K562 (cell line): ENCODE measurements around the gene SPNS2. TPM values are rescaled to one million over a fixed set of nuclear protein-coding genes. Genes with fewer than 3 reads are reported as not detected.

Experiments used
- ATAC-seq: fragments of 200-7000 bp; cut with Tn5 transposase; 3 replicates; pipeline ENCODE4 v1.9.1; 2020; ENCODE audit warnings: moderate library complexity
- BruUV-seq: library from RNA; stranded (reverse); fragments of 400-500 nt; replicated peaks from 2 replicates; lab custom pipeline; 2021; lab: Mats Ljungman, UMichigan
- CTCF ChIA-PET: fragments of 300-600 bp; formaldehyde crosslinking; extraction: SDS; loops from one replicate; lab custom pipeline; 2021; ENCODE audit warnings: low intra/inter-chr PET ratio; lab: Yijun Ruan, JAX
- POLR2A ChIA-PET: fragments of 300-600, 350-650 bp; sonication (Branson Sonifier 250); formaldehyde crosslinking; extraction: SDS; loops from one replicate; lab custom pipeline; 2021; ENCODE audit warnings: antibody characterized with exemption, inconsistent platforms; lab: Yijun Ruan, JAX
- DNase-seq, 4 experiments: peaks; one replicate each; pipeline versions ENCODE4 v3.0.0 to v3.0.0-alpha.2; 2011 to 2018; ENCODE audit warnings: low spot score in 3 of 4, mixed read lengths in 3 of 4; ENCODE audit errors: extremely low read depth in 1 of 4
- FAIRE-seq: peaks from 2 replicates; lab custom pipeline; 2011; peaks lifted over from hg19 to GRCh38; lab: Jason Lieb, UNC
- H2AFZ ChIP-seq: 2 replicates; pipeline ENCODE4 v1.6.0; 2011; ENCODE audit warnings: low read depth, low read length, control low read depth, inconsistent platforms
- H3K27ac ChIP-seq: fragments of 200-600 bp; 3 replicates; pipeline ENCODE4 v1.8.0; 2011; ENCODE audit warnings: low read depth, mild to moderate bottlenecking, control low read depth, inconsistent platforms, low read length, moderate library complexity, mixed read lengths; ENCODE audit errors: extremely low read depth
- H3K27me3 ChIP-seq, 2 experiments: fragments of 300-600 bp in 1 of 2; 2 replicates in 1 of 2; 3 replicates in 1 of 2; pipeline versions ENCODE4 v1.6.0 to v1.8.0; 2011; ENCODE audit warnings: inconsistent platforms in 2 of 2, low read length in 2 of 2, mild to moderate bottlenecking in 1 of 2, mixed read lengths in 1 of 2, moderate library complexity in 1 of 2; ENCODE audit not compliant: control insufficient read depth in 2 of 2, insufficient read depth in 2 of 2
- H3K36me3 ChIP-seq: fragments of 300-600 bp; 3 replicates; pipeline ENCODE4 v1.8.0; 2011; ENCODE audit warnings: mild to moderate bottlenecking, low read length, inconsistent platforms; ENCODE audit not compliant: control insufficient read depth, insufficient read depth
- H3K4me1 ChIP-seq, 2 experiments: fragments of 200-600 bp in 1 of 2; replicated peaks in 1 of 2; 2 replicates in 1 of 2; 3 replicates in 1 of 2; pipeline versions ENCODE4 v1.5.1 to v1.8.0; 2011; ENCODE audit warnings: inconsistent platforms in 2 of 2, low read length in 2 of 2, mild to moderate bottlenecking in 1 of 2, mixed read lengths in 1 of 2, moderate library complexity in 1 of 2; ENCODE audit not compliant: control insufficient read depth in 2 of 2, insufficient read depth in 2 of 2
- H3K4me2 ChIP-seq: 2 replicates; pipeline ENCODE4 v1.6.1; 2011; ENCODE audit warnings: low read length, control low read depth, inconsistent platforms, mixed read lengths; ENCODE audit not compliant: insufficient read depth
- H3K4me3 ChIP-seq: fragments of 200-600 bp; sonication (generic), shearing (Covaris generic); 2 replicates; pipeline ENCODE4 v1.5.1; 2016; ENCODE audit warnings: control low read depth, inconsistent platforms
- H3K79me2 ChIP-seq: fragments of 200-600 bp; 3 replicates; pipeline ENCODE4 v1.8.0; 2011; ENCODE audit warnings: low read length, inconsistent platforms; ENCODE audit not compliant: control insufficient read depth, insufficient read depth
- H3K9ac ChIP-seq, 2 experiments: 2 replicates each; pipeline versions ENCODE4 v1.6.0 to v1.6.1; 2011; ENCODE audit warnings: low read depth in 2 of 2, low read length in 2 of 2, control low read depth in 1 of 2, inconsistent platforms in 1 of 2, mild to moderate bottlenecking in 1 of 2, mixed read lengths in 1 of 2; ENCODE audit not compliant: insufficient read depth in 1 of 2
- H3K9me1 ChIP-seq: one replicate; pipeline ENCODE4 v1.6.0; 2011; ENCODE audit warnings: inconsistent platforms, mild to moderate bottlenecking, low read length, moderate library complexity; ENCODE audit not compliant: control insufficient read depth, insufficient read depth
- H3K9me3 ChIP-seq: replicated peaks from 2 replicates; pipeline ENCODE4 v1.5.1; 2011; ENCODE audit warnings: low read depth, low read length, inconsistent platforms; ENCODE audit not compliant: control insufficient read depth, insufficient read depth
- H4K20me1 ChIP-seq: replicated peaks from 2 replicates; pipeline ENCODE4 v1.6.1; 2011; ENCODE audit warnings: low read length, inconsistent platforms, mixed read lengths; ENCODE audit not compliant: control insufficient read depth, insufficient read depth
- RBFOX2 ChIP-seq: fragments of 200-400 bp; formaldehyde crosslinking; IDR thresholded peaks from 2 replicates; pipeline ENCODE4 v1.6.1; 2017; ENCODE audit warnings: low read depth, mild to moderate bottlenecking, low read length, moderate library complexity
- WGBS: fragments of 100-300 bp; shearing (Covaris generic); methylation state at CpG from one replicate; pipeline ENCODE4 v1.1.6; 2016; ENCODE audit warnings: low coverage, mixed read lengths; ENCODE audit not compliant: insufficient coverage; ENCODE audit errors: missing lambda C conversion rate; 5-methylcytosine and 5-hydroxymethylcytosine counted together
- in situ Hi-C: fragments of 300-500 bp; cut with MboI; formaldehyde crosslinking; loops from 4 replicates; pipeline ENCODE4 v1.15.0; 2018; ENCODE audit warnings: inconsistent platforms, mixed read lengths
- intact Hi-C: fragments of 100-400 bp; cut with micrococcal nuclease; formaldehyde crosslinking; loops from 2 replicates; pipeline ENCODE4 v1.14.2; 2022
- polyA plus RNA-seq, 8 experiments: library from polyadenylated mRNA; depleted of rRNA in 4 of 8; stranded (reverse) in 5 of 8; unstranded in 3 of 8; fragments of >200 nt; fragmentation: Nextera tagmentation in 2 of 8; fragmentation: Illumina TruSeq in 1 of 8; extraction: Ambion mirVana in 2 of 8; extraction: Trizol in 1 of 8; gene quantifications; 2 replicates each; pipeline versions ENCODE4 v1.2.1 to v1.2.3, GENCODE V29; 2011 to 2014; ENCODE audit warnings: inconsistent platforms in 1 of 8, missing spikeins in 1 of 8
- total RNA-seq, 7 experiments: library from RNA; depleted of rRNA in 6 of 7; stranded (reverse); fragments of >200 nt in 6 of 7; fragmentation: Illumina TruSeq in 2 of 7; extraction: Trizol in 2 of 7; gene quantifications; 2 replicates each; pipeline versions ENCODE4 v1.2.1 to v1.2.3, GENCODE V29; 2011 to 2021; ENCODE audit warnings: low replicate concordance in 1 of 7
- TF ChIP-seq, protein P1 (sequence below): IDR thresholded peaks from 2 replicates; pipeline ENCODE4 v1.6.1; 2014; ENCODE audit warnings: antibody characterized with exemption

Gene SPNS2
- total and polyA plus RNA-seq, 9 of the 15 experiments (the other 6 are each of a cell fraction or from before 2014, with no cell fraction given) = 0.06 TPM; not detected in 8

DNA sequence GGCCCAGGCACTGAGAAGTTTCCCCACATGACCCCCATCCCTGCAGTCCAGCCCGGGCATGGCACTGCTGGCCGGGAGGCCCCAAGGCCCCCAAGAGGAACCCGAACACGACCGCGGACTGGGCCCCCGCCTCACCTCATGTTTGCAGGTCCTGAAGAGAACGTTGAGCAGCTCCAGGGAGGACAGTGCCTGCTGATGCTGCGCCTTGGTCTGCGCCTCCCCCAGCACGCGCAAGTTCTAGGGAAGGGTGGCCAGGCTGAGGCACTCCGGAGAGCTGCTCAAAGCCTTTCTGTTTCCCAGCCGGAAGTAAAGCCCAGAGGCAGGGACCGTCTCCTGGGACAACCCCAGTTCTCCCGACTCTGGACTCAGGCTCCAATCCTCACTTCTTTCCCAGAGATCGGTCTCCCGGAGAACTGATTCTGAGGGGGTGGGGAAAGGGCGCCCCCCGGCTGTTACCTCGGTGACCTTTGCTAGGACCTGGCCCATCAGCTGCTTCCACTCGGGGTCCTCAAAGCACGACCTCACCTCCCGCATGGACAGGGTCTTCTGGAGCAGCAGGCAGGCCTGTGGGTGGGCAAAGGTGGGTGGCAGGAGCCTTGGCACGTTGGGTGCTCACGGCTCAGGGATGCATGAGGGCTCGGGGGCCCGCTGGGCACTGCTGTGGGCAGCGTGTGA, 42.8 kb downstream of the SPNS2 start:
- Histone ChIP-seq H3K27me3 (no peaks in the 10 kb centered on the region), H3K9me1 (no peaks in the 10 kb centered on the region), H3K4me3 (no peak overlapping the region), H3K4me2 (no peak overlapping the region), H3K4me1 (peaks cover 0 to 71% of the 10 kb centered on the region in 2 experiments; a peak in 2 of 5 replicates), H3K27ac (no peak overlapping the region), H2AFZ (no peak overlapping the region), H3K9me3 (no peaks in the 10 kb centered on the region), H3K9ac (no peak overlapping the region), H4K20me1 (no peaks in the 10 kb centered on the region; the same call in 1 of the 2 replicates), H3K36me3 (peaks cover 86% of the 10 kb centered on the region; the same call in 2 of the 3 replicates), H3K79me2 (no peaks in the 10 kb centered on the region)
- no peak for ATAC-seq
- CTCF ChIA-PET = interaction anchor here (0.9 kb wide), 1 partner anchor 326 kb away, joined by 3 read pairs; no protein-coding TSS in a partner anchor
- DNase-seq = no peak
- POLR2A ChIA-PET = interaction anchor here (0.6 kb wide), 1 partner anchor 538 kb away, joined by 4 read pairs; no protein-coding TSS in a partner anchor
- no peak for FAIRE-seq
- no TSS peak for BruUV-seq
- in situ Hi-C loops = no loop called here
- intact Hi-C loops = loop anchor here (5.0 kb wide), 1 partner anchor 119 kb away; no protein-coding TSS in a partner anchor
- TF ChIP-seq, protein P1, sequence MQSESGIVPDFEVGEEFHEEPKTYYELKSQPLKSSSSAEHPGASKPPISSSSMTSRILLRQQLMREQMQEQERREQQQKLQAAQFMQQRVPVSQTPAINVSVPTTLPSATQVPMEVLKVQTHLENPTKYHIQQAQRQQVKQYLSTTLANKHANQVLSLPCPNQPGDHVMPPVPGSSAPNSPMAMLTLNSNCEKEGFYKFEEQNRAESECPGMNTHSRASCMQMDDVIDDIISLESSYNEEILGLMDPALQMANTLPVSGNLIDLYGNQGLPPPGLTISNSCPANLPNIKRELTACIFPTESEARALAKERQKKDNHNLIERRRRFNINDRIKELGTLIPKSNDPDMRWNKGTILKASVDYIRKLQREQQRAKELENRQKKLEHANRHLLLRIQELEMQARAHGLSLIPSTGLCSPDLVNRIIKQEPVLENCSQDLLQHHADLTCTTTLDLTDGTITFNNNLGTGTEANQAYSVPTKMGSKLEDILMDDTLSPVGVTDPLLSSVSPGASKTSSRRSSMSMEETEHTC = no peak
- peak; percentile 22; the same call in 1 of the 2 replicates for TF ChIP-seq RBFOX2
- 89% methylated on average over 15 of the region's 29 CpGs for WGBS
